Stimulated activated CD8-positive, alpha-beta memory T cell treated with anti-CD3 and anti-CD28 coated beads, Interleukin-4, amount 100 ng/mL, for 24 hours (primary cell): ENCODE measurements around the gene ERF.

Experiments used
- DNase-seq: peaks from one replicate; pipeline ENCODE4 v3.0.0-alpha.2; 2020; ENCODE audit warnings: low read depth

ERF gene

GRCh38 chr19:42212886-42213285 lies 42.0 kb downstream of the ERF start:
- no peak for DNase-seq

GRCh38 chr19:42208612-42209011 lies 46.3 kb downstream of the ERF start:
- DNase-seq, result no peak

- no peak for DNase-seq
These were observed 47.1 kb downstream of the ERF start for GRCh38 chr19:42207767-42208271.

- no peak for DNase-seq
These were observed 47.8 kb downstream of the ERF start for GRCh38 chr19:42206871-42207755.

GRCh38 chr19:42204664-42205063 lies 50.3 kb downstream of the ERF start:
- DNase-seq, result no peak

- DNase-seq, result no peak
These were observed 51.2 kb downstream of the ERF start for GRCh38 chr19:42203700-42204099.

GRCh38 chr19:42202290-42202880 lies 52.5 kb downstream of the ERF start:
- no peak for DNase-seq

- DNase-seq, result no peak
These were observed 53.2 kb downstream of the ERF start for GRCh38 chr19:42201489-42202289.

GRCh38 chr19:42200116-42200715 lies 54.7 kb downstream of the ERF start:
- no peak for DNase-seq

- no peak for DNase-seq
These were observed 55.4 kb downstream of the ERF start for GRCh38 chr19:42199440-42200115.

- no peak for DNase-seq
These were observed 56.1 kb downstream of the ERF start for GRCh38 chr19:42198676-42199439.
